Measurements from ENCODE around the gene ZPBP.

Gene ZPBP

DNA sequence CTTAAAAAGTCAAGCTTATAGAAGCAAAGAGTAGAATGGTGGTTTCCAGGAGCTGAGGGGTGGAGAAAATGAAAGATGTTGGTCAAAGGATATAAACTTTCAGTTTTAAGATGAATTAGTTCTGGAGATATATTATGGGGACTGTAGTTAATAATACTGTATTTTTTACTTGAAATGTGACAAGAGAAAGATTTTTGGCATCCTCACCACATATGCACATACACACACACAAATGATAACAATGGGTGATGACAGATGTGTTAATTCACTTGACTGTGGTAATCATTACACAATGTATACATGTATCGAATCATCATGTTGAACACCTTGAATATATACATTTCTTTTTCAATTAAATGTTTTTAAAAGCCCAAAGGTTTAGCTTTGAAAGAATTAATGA is 32.7 kb upstream of the ZPBP start:
- no peak for DNase-seq (ENCODE audit: extremely low read depth, low read depth)
- TF ChIP-seq, protein P1, sequence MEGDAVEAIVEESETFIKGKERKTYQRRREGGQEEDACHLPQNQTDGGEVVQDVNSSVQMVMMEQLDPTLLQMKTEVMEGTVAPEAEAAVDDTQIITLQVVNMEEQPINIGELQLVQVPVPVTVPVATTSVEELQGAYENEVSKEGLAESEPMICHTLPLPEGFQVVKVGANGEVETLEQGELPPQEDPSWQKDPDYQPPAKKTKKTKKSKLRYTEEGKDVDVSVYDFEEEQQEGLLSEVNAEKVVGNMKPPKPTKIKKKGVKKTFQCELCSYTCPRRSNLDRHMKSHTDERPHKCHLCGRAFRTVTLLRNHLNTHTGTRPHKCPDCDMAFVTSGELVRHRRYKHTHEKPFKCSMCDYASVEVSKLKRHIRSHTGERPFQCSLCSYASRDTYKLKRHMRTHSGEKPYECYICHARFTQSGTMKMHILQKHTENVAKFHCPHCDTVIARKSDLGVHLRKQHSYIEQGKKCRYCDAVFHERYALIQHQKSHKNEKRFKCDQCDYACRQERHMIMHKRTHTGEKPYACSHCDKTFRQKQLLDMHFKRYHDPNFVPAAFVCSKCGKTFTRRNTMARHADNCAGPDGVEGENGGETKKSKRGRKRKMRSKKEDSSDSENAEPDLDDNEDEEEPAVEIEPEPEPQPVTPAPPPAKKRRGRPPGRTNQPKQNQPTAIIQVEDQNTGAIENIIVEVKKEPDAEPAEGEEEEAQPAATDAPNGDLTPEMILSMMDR (IDR thresholded peaks at IDR 0.05; ENCODE audit: low read depth, low read length, missing control alignments) = no peak
- no peak overlapping the region for H3K4me3 ChIP-seq (replicated peaks; ENCODE audit: low read depth, low read length)

DNA sequence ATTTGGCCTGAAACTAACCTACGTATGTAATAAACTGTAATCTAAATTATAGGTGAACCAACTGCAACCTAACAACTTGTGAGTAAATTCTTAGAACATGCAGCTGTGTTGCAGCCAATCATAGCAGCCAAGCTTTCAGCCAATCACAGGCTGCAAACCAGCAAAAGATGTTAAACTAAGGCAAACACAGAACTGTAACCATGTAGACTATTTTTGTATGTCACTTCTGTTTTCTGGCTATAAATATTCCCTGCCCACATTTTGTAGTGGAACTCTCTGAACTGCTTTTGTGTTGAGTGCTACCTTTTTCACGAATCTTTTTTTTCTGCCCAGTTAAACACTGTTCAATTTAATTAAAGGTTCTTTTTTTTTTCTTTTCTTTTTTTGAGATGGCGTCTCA is 28.2 kb upstream of the ZPBP start:
- DNase-seq (ENCODE audit: extremely low read depth, low read depth) = no peak
- TF ChIP-seq, protein P1 (IDR thresholded peaks at IDR 0.05; ENCODE audit: low read depth, low read length, missing control alignments) = no peak
- no peak overlapping the region for H3K4me3 ChIP-seq (replicated peaks; ENCODE audit: low read depth, low read length)

DNA sequence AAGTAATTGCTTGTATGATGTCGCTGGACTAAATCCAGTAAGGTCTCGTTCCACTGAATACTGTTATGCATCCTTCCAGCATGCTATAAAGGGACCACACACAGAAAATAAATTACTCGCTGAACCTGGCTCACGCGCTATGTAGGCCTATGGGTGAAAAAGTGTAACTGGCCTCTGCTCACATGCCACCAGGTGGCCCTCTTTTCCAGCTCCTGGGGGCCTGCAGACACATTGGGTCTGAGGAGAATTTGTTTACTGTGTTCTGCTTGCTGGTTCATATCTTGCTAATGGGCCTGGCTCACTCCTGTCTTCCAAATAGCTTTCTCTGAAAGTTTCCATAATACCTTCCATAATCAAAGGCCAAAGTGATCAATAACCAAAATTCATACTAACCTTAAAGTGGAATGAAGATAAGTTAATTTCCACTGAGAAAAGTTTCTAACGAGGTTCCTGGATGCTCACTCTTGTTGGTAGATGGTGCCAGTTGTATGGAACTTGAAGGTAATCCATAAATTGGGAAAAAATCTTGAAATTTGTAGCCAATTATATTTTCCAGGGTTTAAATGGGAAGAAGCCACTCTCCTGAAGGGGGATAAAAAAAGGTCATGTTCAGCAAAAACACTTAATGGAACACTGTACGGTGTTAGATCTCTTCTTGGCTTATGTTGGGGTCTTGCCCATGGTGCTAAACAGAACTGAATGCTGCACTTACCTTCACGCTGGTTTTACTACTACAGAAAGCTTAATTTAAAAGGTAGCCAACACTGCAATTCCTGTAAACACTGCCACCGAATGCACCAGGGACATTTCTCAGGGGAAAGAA is 27.0 kb upstream of the ZPBP start:
- H3K4me3 ChIP-seq (replicated peaks; ENCODE audit: low read depth, low read length) = no peak overlapping the region
- TF ChIP-seq, protein P1 (IDR thresholded peaks at IDR 0.05; ENCODE audit: low read depth, low read length, missing control alignments) = no peak
- DNase-seq (ENCODE audit: extremely low read depth, low read depth) = no peak

DNA sequence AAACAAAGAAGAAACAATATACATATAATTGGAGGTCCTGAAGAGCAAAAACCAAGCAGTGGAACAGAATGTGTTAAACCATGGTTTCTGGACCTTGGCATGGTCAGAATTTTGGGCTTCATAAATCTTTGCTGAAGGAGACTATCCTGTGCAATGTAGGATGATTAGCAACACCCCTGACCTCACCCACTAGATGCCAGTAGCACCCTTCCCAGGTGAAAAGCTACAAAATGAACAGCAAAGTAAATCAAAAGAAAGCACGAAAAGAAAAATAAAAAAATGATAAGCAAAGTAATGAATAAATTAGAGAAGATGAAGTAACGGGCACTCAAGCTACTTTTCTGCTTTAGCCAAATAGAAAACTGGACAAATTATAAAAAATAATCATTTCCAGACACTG is 19.2 kb upstream of the ZPBP start:
- no peak overlapping the region for H3K4me3 ChIP-seq (replicated peaks; ENCODE audit: low read depth, low read length)
- TF ChIP-seq, protein P1 (IDR thresholded peaks at IDR 0.05; ENCODE audit: low read depth, low read length, missing control alignments) = no peak
- no peak for DNase-seq (ENCODE audit: extremely low read depth, low read depth)

DNA sequence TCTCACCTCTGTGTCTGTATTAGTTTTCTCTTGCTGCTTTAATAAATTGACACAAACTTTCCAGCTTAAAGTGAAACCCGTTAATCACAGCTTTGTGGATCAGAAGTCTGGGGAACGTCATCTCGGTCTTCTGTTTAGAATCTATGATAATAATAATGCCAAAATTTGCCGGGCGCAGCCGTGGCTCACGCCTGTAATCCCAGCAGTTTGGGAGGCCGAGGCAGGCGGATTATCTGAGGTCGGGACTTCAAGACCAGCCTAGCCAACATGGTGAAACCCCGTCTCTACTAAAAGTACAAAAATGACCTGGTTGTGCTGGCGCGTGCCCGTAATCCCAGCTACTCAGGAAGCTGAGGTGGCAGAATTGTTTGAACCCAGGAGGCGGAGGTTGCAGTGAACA is 8.8 kb upstream of the ZPBP start:
- TF ChIP-seq, protein P1 (IDR thresholded peaks at IDR 0.05; ENCODE audit: low read depth, low read length, missing control alignments) = no peak
- DNase-seq (ENCODE audit: extremely low read depth, low read depth) = no peak
- H3K4me3 ChIP-seq (replicated peaks; ENCODE audit: low read depth, low read length) = no peak overlapping the region

DNA sequence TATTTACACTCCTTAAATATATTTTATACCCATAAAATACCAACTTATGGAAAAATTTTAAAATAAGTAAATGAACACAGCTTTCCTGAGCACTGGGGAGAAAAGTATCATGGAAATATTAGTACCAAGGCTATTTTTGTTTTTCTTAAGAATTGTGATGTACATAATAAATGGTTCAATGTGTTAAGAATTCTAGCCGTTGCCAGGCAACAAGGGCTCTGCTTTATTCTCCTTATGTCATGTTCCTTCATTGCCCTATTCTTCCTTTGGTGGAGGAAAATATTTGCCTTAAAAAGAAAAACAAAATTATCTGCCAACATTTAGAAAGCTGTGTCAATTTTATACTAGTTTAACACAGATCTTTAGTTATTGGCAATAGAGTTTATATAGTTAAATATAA is 2.6 kb upstream of the ZPBP start:
- TF ChIP-seq, protein P1 (IDR thresholded peaks at IDR 0.05; ENCODE audit: low read depth, low read length, missing control alignments) = no peak
- DNase-seq (ENCODE audit: extremely low read depth, low read depth) = no peak
- H3K4me3 ChIP-seq (replicated peaks; ENCODE audit: low read depth, low read length) = no peak overlapping the region
